Endothelial cell of umbilical vein (primary cell): Measurements from ENCODE around the gene MKKS. TPM values are rescaled to one million over a fixed set of nuclear protein-coding genes. Genes with fewer than 3 reads are reported as not detected.
A peak's percentile ranks its signal among the peaks of the same experiment; 100 is the strongest.

ENCODE experiments used
- BruUV-seq: library from RNA; stranded (reverse); fragments of 400-500 nt; replicated peaks from 2 replicates; lab custom pipeline; 2021; lab: Mats Ljungman, UMichigan
- CTCF ChIA-PET: fragments of 300-600, 350-600 bp; sonication (Branson Sonifier 250); formaldehyde crosslinking; loops from one replicate; lab custom pipeline; 2021; ENCODE audit warnings: antibody characterized with exemption, inconsistent platforms; lab: Charles Lee
- POLR2A ChIA-PET: fragments of 300-600, 350-600 bp; sonication (Branson Sonifier 250); formaldehyde crosslinking; loops from one replicate; lab custom pipeline; 2021; ENCODE audit warnings: antibody characterized with exemption, inconsistent platforms; lab: Charles Lee
- DNase-seq: peaks from one replicate; pipeline ENCODE4 v3.0.0-alpha.2; 2011; ENCODE audit warnings: low read depth, low spot score
- FAIRE-seq: peaks from 2 replicates; lab custom pipeline; 2011; peaks lifted over from hg19 to GRCh38; lab: Jason Lieb, UNC
- H2AFZ ChIP-seq: 2 replicates; pipeline ENCODE4 v1.6.0; 2012; ENCODE audit warnings: low read depth, low read length, control low read depth, inconsistent platforms
- H3K27ac ChIP-seq: 2 replicates; pipeline ENCODE4 v1.5.1; 2011; ENCODE audit warnings: low read depth, mild to moderate bottlenecking, control low read depth, low read length, moderate library complexity; ENCODE audit not compliant: insufficient read depth
- H3K27me3 ChIP-seq, 2 experiments: 2 replicates each; pipeline versions ENCODE4 v1.6.0 to v1.6.1; 2011; ENCODE audit warnings: low read length in 2 of 2, mixed read lengths in 1 of 2; ENCODE audit not compliant: control insufficient read depth in 2 of 2, insufficient read depth in 2 of 2
- H3K36me3 ChIP-seq, 2 experiments: 2 replicates in 1 of 2; 3 replicates in 1 of 2; pipeline ENCODE4 v1.5.1; 2011; ENCODE audit warnings: low read length in 2 of 2, mild to moderate bottlenecking in 1 of 2, moderate library complexity in 1 of 2; ENCODE audit not compliant: control insufficient read depth in 2 of 2, insufficient read depth in 2 of 2; ENCODE audit errors: extremely low read depth in 1 of 2
- H3K4me1 ChIP-seq: 3 replicates; pipeline ENCODE4 v1.5.1; 2011; ENCODE audit warnings: mild to moderate bottlenecking, low read length; ENCODE audit not compliant: control insufficient read depth, insufficient read depth; ENCODE audit errors: extremely low read depth
- H3K4me2 ChIP-seq: 2 replicates; pipeline ENCODE4 v1.6.1; 2011; ENCODE audit warnings: low read length, control low read depth, mixed read lengths; ENCODE audit not compliant: insufficient read depth
- H3K4me3 ChIP-seq, 3 experiments: fragments of 200-600 bp in 1 of 3; sonication (generic), shearing (Covaris generic) in 1 of 3; replicated peaks in 1 of 3; 2 replicates each; pipeline ENCODE4 v1.5.1; 2011 to 2016; ENCODE audit warnings: control low read depth in 3 of 3, low read length in 3 of 3, mild to moderate bottlenecking in 2 of 3, inconsistent platforms in 1 of 3, low read depth in 1 of 3, moderate library complexity in 1 of 3; ENCODE audit not compliant: insufficient read depth in 1 of 3
- H3K79me2 ChIP-seq: 2 replicates; pipeline ENCODE4 v1.6.0; 2012; ENCODE audit warnings: low read length, inconsistent platforms; ENCODE audit not compliant: control insufficient read depth, insufficient read depth
- H3K9ac ChIP-seq: replicated peaks from 2 replicates; pipeline ENCODE3; 2011; ENCODE audit warnings: low read length, control low read depth; ENCODE audit not compliant: insufficient read depth; ENCODE audit errors: extremely low read depth
- H3K9me1 ChIP-seq: replicated peaks from 3 replicates; pipeline ENCODE4 v1.6.0; 2011; ENCODE audit warnings: mild to moderate bottlenecking, low read length; ENCODE audit not compliant: control insufficient read depth, insufficient read depth; ENCODE audit errors: extremely low read depth
- H3K9me3 ChIP-seq: replicated peaks from 2 replicates; pipeline ENCODE4 v1.5.1; 2012; ENCODE audit warnings: low read length, inconsistent platforms; ENCODE audit not compliant: control insufficient read depth, insufficient read depth
- H4K20me1 ChIP-seq: replicated peaks from 2 replicates; pipeline ENCODE3; 2011; ENCODE audit warnings: mild to moderate bottlenecking, low read length; ENCODE audit not compliant: control insufficient read depth, insufficient read depth; ENCODE audit errors: extremely low read depth
- CTCF ChIP-seq, 2 donors: IDR thresholded peaks; 1 replicate in 1 of 2; 2 replicates in 1 of 2; pipeline ENCODE4 v1.5.1; 2011; ENCODE audit warnings: low read length in 2 of 2, mild to moderate bottlenecking in 2 of 2, moderate library complexity in 2 of 2, control low read depth in 1 of 2, inconsistent platforms in 1 of 2, low read depth in 1 of 2; ENCODE audit not compliant: insufficient read depth in 1 of 2; ENCODE audit errors: extremely low read depth in 1 of 2
- EZH2 ChIP-seq: IDR thresholded peaks from 2 replicates; pipeline ENCODE4 v1.6.1; 2012; ENCODE audit warnings: borderline replicate concordance, low read depth, mild to moderate bottlenecking, moderate library complexity, low read length, inconsistent platforms; ENCODE audit not compliant: severe bottlenecking
- FOS ChIP-seq: IDR thresholded peaks from 2 replicates; pipeline ENCODE4 v1.6.1; 2011; ENCODE audit warnings: mild to moderate bottlenecking, low read length, moderate library complexity, borderline replicate concordance; ENCODE audit not compliant: insufficient read depth
- GATA2 ChIP-seq: IDR thresholded peaks from 2 replicates; pipeline ENCODE4 v1.7.0; 2011; ENCODE audit warnings: low read depth, mild to moderate bottlenecking, moderate library complexity, mixed read lengths, low read length; ENCODE audit not compliant: insufficient read length, insufficient read depth
- JUN ChIP-seq: IDR thresholded peaks from 2 replicates; pipeline ENCODE4 v1.6.1; 2011; ENCODE audit warnings: borderline replicate concordance, low read depth; ENCODE audit not compliant: insufficient read length, insufficient read depth
- MYC ChIP-seq: IDR thresholded peaks from one replicate; pipeline ENCODE4 v1.6.1; 2011; ENCODE audit warnings: mild to moderate bottlenecking, low read depth, low read length
- POLR2A ChIP-seq: IDR thresholded peaks from 2 replicates; pipeline ENCODE4 v1.6.1; 2012; ENCODE audit warnings: low read depth, mild to moderate bottlenecking, control low read depth, low read length
- POLR2AphosphoS5 ChIP-seq: IDR thresholded peaks from 2 replicates; pipeline ENCODE4 v1.6.1; 2012; ENCODE audit warnings: low read depth, mild to moderate bottlenecking, control low read depth, low read length, moderate library complexity; ENCODE audit not compliant: insufficient read depth
- dilution Hi-C: fragments of 300-500 bp; cut with MboI; formaldehyde crosslinking; loops from one replicate; pipeline ENCODE4 v1.15.0; 2019; ENCODE audit warnings: low sequenced_read_pairs; ENCODE audit not compliant: extremely low pct_ligation_motif_present
- intact Hi-C: fragments of 100-400 bp; cut with micrococcal nuclease; formaldehyde crosslinking; loops from one replicate; pipeline ENCODE4 v1.10.0; 2022
- polyA plus RNA-seq, 4 experiments: library from polyadenylated mRNA; depleted of rRNA in 3 of 4; stranded (reverse) in 3 of 4; unstranded in 1 of 4; fragments of >200 nt; gene quantifications; 2 replicates each; pipeline versions ENCODE4 v1.2.1 to v1.2.3, GENCODE V29; 2011 to 2012; ENCODE audit warnings: missing spikeins in 1 of 4
- total RNA-seq: library from RNA; stranded (reverse); gene quantifications from 2 replicates; pipeline ENCODE4 v1.2.3, GENCODE V29; 2021
- TF ChIP-seq, protein P1 (sequence below): IDR thresholded peaks from 2 replicates; pipeline ENCODE4 v1.6.1; 2011; ENCODE audit not compliant: insufficient read depth, insufficient read length

MKKS gene
- total and polyA plus RNA-seq, 2 donors (not counting 3 experiments of a cell fraction or from before 2014, with no cell fraction given), result 7.9 to 10.5 TPM

GRCh38 chr20:10376270-10377075 lies 57.5 kb downstream of the MKKS start:
- Histone ChIP-seq H3K4me2 (peak overlapping the region; percentile 5), H3K9me1 (no peaks in the 10 kb centered on the region), H3K27me3 (no peaks in the 10 kb centered on the region), H4K20me1 (no peaks in the 10 kb centered on the region), H2AFZ (peak overlapping the region; percentile 30), H3K9ac (peak overlapping the region; percentile 43), H3K36me3 (no peaks in the 10 kb centered on the region), H3K4me3 (no peak overlapping the region), H3K79me2 (no peaks in the 10 kb centered on the region), H3K9me3 (no peaks in the 10 kb centered on the region), H3K27ac (peak overlapping the region; percentile 74), H3K4me1 (peaks cover 17% of the 10 kb centered on the region)
- intact Hi-C loops, result loop anchor here (1.0 to 5.0 kb wide), 6 partner anchors 17 to 299 kb away; partner anchors contain the start of genes MKKS, SLX4IP and SNAP25
- dilution Hi-C loops, result no loop called here
- DNase-seq, result peak; percentile 84
- peak; percentile 89 for FAIRE-seq
- TF ChIP-seq MYC, result peak; percentile 24
- TF ChIP-seq JUN, result peak; percentile 91
- TF ChIP-seq FOS, result peak; percentile 94
- TF ChIP-seq GATA2, result peak; percentile 69
- TF ChIP-seq POLR2AphosphoS5, result peak; percentile 57
- no peak for TF ChIP-seq EZH2
- TF ChIP-seq CTCF (IDR thresholded peaks at IDR 0.05; ENCODE audit: extremely low read depth in 1 of 2, insufficient read depth in 1 of 2, low read depth in 1 of 2, low read length in 2 of 2), result no peak
- peak; percentile 26 for TF ChIP-seq POLR2A
- TF ChIP-seq, protein P1, sequence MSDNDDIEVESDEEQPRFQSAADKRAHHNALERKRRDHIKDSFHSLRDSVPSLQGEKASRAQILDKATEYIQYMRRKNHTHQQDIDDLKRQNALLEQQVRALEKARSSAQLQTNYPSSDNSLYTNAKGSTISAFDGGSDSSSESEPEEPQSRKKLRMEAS, result peak; percentile 75
- ChIA-PET CTCF (interaction anchor here (0.7 to 1.7 kb wide), 9 partner anchors 10 to 398 kb away, joined by 3 to 5 read pairs (median 4); partner anchors contain the start of gene MKKS), POLR2A (interaction anchor here (1.2 kb wide), 1 partner anchor 24 kb away, joined by 5 read pairs; no protein-coding TSS in a partner anchor)
- BruUV-seq, result TSS peak; percentile 99
